ENCODE measurements around the gene PDE6G.
"Not testable (repeated sequence)": the region's sequence is repeated elsewhere in the genome, so short reads cannot be mapped to it uniquely, and the experiment has no call there.

PDE6G gene

DNA sequence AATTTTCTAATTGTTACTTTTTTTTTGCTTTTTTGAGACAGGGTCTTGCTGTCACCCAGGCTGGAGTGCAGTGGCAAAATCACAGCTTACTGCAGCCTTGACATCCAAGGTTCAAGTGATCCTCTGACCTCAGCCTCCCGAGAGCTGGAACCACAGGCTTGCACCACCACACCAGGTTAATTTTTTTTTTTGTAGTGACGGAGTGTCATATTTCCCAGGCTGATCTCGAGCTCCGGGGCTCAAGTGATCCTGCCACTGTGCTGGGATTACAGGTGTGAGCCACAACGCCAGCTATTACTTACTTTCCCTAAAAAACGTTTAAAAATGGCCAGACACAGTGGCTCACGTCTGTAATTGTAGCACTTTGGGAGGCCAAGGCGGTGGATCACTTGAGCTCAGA, 26.1 kb downstream of the PDE6G start:
- DNase-seq = no peak

DNA sequence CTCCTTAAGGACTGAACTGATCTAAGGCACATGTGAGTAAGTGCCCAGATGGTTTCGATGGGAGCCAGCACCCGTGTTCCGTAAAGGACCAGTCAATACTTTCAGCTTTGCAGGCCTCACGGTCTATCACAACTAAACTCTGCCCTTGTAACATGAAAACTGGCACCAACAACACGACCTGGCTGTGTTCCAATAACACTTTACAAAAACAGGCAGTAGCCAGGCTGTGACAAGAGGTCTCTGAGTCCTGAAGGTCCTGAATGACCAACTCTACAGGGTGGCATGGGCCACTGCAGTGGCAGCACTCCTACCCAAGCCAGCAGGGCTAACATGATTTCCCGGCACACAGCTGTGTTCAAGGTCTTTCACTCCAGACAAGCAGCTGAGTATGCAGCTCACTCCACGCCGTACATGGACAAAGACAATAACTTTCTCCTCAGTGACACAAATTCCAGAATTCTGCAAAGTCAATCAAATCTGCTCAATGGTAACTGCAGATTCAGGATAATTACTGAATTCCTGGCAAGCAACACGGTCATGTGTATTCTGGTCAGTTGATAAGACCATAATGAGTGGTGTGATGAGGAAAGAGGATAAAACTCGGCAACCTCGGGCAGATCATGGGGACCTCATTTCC, 34.7 kb downstream of the PDE6G start:
- no peak for DNase-seq

DNA sequence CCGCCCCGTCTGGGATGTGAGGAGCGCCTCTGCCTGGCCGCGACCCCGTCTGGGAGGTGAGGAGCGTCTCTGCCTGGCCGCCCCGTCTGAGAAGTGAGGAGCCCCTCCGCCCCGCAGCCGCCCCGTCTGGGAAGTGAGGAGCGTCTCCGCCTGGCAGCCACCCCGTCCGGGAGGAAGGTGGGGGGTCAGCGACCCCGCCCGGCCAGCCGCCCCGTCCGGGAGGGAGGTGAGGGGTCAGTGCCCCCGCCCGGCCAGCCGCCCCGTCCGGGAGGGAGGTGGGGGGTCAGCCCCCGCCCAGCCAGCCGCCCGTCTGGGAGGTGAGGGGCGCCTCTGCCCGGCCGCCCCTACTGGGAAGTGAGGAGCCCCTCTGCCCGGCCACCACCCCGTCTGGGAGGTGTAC, 38.0 kb downstream of the PDE6G start:
- not testable (repeated sequence) for DNase-seq

DNA sequence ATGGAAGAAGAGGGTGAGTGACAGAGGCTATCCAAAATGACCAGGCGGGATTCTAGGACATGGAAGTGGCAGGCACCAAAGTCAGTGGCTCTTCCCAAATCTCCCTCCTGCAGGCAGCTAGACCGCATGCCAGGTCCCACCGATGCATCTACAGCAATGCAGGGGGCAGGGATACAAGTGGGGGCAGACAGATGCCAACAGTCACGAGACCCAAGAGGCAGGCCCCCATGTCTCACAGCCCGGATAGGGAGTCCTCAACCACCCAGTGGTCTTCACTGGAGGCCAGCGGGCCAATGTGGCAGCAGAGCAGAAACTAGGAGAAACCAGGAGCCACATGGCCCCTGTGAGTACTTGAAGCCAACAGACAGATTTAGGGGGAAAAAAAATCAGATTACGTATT, 39.5 kb downstream of the PDE6G start:
- DNase-seq = no peak

DNA sequence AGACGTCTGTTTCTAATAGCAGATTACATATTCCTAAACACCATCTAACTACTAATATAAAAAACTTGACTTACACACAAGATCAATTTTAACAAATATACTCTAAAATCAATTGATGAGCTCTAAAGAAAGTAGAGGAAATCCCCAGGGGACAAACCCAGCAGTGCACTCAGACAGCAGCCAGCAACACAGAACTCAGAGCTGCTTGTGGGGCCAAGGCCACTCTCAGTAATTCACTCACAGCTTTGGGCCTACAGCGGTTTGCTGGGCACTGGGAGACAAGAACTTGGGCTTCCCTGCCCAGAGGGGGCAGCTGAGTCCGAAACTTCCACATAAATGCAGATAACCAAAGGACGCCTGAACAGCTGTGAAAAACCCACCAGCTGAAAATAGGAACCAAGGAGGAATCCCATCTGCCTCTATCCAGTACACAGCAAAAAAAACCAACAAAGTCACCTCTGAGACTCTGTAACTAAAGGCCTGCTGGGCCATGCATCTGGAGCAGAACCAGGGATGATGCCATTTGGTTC, 40.9 kb downstream of the PDE6G start:
- DNase-seq = no peak

DNA sequence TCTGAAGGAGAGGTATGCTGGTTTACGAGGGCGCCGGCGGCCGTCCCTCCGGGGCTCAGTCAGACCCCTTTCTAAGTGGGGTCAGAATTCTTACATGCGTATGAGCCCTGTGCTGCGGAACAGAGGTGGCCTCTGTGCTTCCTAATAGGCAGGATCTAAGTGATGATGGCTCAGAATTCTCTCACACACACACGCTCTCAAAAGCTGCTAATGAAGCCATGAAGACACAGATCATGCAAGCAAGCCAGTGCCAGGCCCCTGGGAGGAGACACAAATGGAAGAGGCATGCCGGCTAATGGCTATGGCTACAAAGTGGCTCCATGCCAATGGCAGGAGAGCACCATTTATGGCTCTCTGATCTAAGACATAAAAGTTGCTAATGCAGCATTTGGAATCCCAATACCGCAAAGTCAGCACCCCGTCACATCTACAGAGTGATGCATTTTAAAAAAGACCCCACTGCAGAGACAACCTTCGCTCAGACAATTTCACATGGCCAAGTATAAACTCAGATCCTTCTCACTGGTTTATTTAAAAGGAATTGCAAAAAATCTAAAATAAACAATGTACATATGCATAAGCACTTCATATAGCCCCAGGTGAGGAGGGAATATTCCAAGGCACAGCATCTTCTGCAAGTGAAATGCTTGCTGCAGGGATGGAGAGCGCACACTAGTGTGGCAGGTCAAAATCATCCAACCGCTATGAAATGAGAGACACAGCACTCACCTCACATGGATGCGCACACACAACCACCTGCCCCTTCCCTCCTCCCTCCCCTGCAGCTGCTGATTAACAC, 44.0 kb downstream of the PDE6G start:
- no peak for DNase-seq

DNA sequence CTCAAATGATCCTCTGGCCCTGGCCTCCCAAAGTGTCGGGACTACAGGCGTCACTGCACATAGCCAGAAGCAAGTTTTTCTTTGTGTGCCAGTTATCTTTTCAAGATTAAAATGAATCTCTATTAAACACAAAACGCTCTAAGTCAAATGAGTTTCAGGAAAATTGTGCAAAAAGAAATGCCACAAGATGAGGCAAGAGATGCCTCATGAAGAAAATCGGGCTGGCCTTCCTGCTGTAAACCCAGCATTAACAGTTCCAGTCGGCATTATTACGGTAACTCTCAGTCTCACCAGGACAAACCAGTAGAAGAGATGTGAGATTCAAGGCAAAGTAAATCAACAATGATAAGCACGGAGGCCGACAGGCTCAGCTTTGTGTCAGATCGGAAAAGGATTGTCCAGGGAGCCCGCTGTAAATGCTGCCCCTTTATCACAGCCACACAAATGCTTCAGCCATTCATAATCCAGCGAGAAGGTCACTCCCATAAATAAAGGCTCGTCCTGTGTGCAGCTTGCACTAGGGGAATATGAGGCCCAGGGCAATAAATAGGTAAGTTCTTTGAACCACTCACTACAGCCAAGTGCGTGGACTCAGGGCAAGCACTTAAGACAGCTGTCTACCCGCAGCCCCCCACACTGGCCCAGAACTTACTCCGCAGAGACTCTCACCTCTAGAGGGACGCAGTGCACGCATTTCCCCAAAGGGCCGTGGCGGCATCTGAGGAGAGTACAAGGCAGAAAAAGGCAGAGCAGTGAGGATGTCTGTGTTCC, 46.6 kb downstream of the PDE6G start:
- DNase-seq = no peak

DNA sequence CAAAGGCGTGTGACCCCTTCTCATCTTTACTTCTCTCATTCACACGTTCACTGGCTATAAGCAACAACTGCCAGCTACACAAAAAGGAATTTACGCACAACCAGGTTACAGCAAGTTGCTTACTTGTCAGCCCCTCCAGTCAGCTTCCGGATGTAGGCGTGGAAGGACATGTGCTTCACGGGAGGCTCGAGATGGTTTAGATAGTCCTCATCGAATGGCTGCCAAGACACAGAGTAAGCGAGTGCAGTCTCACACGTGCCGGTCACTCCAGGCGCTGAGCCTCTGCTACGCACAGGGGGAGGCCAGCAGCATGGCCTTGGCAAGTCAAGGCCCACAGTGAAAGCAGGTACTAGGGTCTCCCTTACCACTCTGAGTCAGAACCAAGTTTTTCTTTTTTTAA, 47.7 kb downstream of the PDE6G start:
- no peak for DNase-seq

DNA sequence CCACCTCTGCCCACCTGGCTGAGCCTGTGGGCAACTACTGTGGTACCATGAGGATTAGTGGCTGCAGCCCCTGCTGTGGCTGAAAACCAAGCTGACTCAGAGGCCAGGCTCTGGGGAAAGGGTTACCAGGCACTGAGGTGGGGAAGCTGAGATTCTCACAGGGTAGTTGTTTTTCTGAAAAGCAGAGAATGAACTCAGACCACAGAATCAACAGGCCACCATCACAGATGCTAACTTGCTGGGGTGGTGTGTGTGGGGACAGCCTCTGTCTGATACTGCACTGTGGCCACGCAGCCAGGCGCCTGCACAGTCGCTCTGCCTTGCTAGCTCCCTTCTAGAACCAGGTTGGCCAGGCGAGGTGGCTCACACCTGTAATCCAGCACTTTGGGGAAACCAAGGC, 48.3 kb downstream of the PDE6G start:
- DNase-seq = no peak

DNA sequence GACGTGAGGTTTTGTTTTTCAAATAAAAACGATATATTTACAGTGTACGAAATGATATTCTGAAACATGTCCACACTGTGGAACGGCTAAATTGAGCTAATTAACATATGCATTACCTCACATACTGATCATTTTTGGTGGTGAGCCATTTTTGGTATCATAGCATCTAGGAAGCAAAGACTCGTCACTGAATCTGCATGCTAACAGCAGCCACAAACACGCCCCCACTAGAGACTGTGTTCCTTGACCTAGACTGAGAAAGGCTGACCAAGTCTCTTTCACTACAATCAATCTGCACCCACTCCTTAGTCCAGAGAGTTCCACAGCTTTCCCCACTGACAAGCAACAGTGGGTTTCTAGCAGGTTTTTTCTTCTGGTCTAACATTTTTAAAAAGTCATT, 48.9 kb downstream of the PDE6G start:
- DNase-seq = no peak

DNA sequence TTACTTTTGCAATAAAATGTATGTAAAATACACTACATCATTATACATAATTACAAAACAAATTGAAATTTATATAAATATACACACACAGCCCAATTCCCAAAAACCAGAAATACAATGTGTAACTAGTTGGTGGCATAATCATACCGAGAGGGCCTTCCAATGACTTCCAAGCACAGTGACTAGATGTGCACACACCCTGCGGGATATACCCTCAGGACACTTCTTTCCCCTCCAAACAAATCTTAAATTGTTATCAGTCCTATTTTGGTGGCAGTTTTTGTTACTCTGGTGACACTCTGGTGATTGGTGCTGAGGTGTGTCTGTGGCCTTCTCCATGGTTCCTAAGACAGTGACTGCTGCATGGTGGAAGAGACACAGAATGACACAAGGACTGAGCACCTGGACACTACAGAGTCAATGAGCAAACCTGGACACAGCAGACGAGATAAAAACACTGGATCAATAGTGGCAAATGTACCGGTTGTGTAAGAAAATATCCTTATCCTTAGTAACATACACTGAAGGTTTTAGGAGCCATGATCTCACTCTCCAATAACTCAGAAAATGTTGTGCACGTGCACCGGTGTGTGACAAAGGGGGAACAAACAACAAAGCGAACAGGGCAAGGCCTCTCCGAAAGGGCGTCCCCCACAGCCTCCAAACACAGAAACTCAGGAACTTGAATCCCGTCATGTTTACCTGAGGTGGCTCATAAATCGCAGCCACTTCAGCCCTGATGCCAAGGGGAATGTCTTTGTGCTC, 52.3 kb downstream of the PDE6G start:
- no peak for DNase-seq

DNA sequence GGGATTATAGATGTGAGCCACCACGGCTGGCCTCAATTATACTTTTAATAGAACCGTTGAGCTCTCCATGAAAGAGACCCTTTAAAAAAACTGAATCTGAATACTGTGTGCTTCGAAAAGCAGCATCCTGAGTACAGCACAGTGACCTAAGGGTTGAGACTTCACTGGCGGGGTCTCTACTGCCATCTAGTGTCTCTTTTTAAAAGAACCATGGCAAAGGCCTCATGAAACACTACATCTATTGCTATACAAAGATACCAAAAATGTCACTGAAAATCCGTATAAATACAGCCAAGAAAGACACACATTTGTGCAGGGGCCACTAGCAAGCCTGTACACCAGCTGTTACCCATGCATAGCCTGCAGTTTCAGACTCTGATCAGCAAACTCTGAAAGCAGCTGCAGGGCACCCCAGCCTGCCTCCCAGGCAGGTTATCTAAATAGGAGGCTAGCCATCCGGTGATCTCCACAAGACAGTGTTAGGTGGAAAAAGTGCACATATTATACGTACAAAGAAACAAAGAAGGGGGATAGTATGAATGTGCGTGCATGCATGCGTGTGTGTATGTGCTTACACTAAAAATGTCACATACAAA, 54.7 kb downstream of the PDE6G start:
- no peak for DNase-seq

Data from GOT3 (cell line).